Non-pigmented ciliary epithelial cell (primary cell): ENCODE measurements around the gene YPEL2.

Source experiments
- DNase-seq: peaks from one replicate; pipeline ENCODE4 v3.0.0-alpha.2; 2010; ENCODE audit warnings: low read depth

YPEL2 gene

DNA sequence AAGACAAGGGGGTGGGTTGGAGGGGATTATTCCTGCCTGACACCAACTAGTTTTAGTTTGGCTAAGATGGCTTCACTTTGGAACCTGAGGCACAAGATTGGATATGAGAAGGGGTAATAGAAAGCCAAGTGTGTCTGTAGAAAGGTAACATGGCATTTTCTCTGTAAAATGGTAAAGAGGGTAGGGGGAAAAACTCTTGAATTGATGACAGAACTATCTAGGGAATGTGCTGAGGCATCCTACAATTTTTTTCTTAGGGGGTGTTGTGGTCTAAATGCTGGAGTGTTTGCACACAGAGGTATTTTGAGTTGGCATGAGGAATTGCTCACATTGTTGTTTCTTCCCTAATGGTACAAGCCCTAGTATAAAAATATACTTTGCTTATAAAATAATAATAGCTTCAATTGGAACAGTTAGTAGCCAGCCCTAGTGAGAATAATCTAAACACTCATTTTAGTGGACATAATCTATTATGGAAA lies 25.8 kb downstream of the YPEL2 start:
- no peak for DNase-seq

DNA sequence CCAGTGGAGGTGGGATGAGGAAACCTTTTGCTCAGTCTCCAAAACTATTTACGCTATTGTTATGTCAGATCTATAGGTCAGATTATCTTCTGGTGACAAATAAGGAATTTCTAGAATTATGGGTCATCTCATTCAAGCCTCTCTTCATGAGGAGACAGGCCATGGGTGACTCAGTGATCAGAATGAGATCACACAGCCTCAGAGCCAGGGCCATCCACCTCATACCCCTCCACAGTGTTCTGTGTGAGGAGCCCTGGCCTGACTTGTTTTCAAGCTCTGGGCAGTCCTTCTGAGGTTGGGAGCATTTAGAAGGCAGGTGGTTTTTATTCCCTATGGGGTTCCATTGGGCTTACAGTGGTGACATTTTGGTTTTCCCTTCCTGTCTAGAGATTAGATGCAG lies 26.5 kb downstream of the YPEL2 start:
- DNase-seq, result peak; percentile 71

DNA sequence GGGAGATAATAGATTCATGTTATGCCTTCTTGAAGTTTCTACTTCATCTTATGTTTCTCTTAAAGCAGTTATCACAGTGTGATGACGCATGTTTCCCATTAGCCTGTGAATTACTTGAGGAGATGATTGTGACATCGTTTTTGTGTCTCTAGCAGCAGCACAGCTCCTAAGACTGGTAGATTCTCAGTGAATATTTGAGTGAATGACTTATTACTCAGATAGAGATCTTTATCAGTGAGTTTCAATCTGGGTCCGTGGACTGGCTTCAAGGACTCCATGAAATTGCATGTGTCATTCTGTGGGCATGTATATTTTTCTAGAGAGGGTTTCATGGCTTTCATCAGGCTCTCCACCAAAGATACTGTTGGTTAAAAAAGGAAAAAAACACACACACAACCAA lies 29.9 kb downstream of the YPEL2 start:
- DNase-seq, result peak; percentile 93

DNA sequence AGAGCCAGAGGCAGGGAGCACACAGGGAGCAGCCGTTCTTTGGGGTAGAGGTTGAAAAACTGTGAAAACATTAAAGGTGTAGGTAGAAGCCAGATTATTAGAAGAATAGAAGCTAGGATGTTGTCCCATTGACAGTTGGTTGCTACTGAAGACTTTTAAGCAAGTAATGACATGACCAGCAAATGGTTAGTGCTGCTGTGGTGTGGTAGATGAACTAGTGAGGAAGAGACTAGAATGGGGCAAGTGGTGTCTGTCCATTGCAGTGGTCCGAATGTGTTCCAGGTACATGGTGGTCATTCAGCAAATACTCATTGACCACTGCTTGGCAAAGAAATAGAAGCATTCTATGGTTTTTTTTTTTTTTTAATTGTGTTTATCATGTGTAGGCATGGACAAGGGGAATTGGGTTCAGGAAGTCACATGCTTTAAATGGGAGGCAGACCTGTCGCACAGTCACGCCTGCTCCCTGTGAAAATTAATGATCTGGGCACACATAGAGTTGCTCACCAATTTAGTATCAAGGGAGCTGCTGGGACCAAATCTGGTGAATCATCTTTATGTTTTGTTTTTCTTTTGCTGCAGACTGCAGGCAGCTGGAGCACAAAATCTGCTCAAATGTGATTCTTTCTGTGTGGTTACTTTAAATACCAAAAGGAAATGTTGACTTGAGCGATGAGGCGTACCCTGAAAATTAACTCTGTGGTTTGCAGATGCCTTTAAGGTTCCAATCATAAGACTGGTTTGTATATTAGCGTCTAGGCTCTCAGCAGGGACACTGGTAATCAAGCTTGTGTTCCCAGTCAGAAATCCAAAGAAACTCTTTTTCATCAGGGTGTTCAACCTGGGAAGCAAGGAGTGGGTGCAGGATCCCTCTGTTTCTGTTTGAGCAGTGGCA lies 30.7 kb downstream of the YPEL2 start:
- peak; percentile 85 for DNase-seq

DNA sequence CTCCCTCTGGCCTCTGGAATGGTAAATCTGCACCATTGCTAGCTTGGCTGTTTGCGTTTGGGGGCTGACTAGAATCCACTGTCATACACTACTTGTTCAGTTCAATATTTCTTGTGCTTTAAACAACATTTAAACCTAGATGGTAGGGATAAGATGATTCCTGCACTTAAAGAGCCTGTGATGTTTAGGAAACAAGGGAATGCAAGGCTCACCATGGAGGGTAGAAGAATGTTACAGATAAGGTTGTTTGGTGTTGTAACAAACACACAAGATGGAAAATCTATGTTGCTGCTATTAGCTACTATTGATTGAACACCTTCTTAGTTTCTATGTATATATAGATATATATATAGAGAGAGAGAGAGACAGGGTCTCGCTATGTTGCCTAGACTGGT lies 31.4 kb downstream of the YPEL2 start:
- no peak for DNase-seq

DNA sequence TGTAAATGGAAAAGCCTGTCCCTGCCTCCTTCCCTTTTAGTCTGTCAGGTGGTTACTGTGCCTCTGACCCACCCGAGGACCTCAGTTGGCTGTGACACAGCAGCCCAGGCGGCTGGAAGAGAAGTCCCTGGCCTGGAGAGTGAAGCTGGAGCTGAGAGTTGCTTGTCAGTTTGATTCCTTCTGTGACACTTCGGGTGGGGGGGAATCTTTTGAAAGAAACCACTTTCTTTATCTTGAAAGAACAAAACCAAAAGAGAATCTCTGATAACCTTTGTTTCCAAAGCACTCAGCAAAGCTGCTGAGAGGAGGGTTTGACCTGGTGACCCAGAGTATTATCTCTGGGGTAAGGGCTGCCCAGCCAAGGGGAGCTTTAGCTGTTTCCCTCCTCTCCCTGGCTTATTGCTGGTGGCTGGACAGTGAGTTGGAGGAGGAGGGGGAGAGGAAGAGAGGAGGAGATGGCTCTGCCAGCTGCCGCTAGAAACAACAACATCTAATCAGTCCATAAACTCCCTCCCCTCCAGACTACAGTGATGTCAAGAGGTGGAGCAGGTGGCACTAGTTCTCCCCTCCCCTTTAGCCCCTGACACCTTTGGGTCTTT lies 34.0 kb downstream of the YPEL2 start:
- DNase-seq, result no peak

DNA sequence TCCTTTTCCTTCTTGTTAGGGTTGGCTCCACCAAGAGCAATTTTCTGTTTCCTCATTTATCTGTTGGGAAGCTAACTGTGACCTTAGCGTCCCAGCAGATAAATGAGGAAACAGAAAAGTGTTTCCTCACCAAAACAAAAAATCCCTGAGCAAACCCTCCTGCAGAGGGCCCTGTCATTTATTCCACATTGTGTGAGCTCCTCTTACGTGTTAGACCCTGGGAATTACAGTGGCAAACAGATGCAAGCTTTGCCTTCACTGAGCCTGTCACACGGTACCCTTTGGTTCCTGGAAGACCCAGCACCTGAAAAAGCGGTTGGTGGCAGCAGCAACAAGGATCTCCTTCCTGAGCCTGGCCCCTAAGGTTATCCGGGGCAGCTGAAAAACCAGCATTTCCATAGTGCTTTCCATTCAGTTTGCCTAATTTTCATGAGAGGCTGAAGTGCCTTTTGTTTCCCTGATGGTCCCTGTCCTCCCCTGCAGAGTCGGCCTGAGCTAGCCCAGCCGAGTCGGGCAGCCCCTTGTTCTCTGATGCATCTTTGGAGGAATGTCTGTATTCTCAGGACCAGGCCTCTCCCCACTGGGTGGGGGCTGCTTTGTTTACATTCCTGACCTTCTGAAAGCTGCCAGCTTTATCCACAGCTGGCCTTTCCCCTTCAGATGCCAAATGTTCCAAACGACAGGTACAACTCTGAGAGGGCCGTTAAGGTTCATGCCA lies 34.7 kb downstream of the YPEL2 start:
- DNase-seq, result no peak

DNA sequence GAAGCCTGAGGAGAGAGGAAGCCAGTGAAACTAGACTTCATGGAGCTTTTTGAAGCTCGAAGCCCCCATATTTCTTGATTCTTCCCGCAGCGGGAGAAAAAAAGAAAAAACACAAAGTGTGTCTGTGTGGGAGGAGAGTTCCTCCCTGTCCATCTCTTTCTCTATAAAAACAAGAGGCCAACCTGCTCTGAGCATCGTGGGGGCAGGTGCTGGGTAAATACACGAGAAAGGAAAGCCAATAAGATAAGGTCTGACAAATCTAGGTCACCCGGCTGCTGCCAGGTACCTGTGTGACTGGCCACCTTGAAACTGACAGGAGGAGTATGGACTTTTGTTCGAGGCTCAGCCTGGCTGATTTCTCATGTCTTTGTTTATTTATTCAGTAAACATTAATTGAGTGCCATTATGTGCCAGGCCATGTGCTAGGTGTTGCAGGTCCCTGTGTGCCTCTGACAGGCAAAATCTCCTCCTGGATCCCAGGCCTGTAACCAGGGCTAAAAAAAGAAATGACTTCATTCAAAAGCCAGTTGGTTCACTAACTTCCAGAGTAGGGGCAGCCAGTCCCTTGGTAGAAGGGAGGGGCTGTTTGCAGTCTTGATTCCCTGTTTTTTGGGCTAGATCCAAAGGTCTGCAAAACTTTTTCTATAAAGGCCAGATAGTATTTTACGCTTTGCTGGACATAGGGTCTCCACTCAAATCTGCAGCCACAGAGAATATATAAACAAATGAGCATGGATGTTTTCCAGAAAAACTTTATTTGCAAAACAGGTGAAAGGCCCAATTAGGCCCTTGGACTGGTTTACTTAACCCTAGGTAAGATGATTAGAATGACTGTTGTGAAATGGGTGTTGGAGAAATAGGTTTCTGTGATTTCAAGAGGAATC lies 35.6 kb downstream of the YPEL2 start:
- DNase-seq, result peak; percentile 45

DNA sequence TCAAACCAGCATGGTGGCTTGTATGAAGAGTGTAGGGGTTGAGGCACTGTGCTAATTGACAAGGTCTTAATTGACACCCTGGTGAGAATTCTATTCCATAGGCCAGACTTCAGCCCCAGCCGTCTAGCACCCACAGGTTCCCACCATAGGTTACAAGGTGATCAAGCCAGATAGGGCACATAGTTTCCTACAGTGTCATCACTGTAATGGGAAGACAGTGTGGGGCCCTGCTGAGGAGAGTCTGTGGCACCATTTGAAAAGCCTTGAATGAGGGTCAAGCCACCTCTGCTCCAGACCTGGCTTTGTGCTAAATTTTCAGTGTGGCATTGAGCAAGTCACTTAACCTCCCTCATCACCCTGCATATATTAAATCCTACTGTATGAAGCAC lies 36.2 kb downstream of the YPEL2 start:
- DNase-seq, result no peak

DNA sequence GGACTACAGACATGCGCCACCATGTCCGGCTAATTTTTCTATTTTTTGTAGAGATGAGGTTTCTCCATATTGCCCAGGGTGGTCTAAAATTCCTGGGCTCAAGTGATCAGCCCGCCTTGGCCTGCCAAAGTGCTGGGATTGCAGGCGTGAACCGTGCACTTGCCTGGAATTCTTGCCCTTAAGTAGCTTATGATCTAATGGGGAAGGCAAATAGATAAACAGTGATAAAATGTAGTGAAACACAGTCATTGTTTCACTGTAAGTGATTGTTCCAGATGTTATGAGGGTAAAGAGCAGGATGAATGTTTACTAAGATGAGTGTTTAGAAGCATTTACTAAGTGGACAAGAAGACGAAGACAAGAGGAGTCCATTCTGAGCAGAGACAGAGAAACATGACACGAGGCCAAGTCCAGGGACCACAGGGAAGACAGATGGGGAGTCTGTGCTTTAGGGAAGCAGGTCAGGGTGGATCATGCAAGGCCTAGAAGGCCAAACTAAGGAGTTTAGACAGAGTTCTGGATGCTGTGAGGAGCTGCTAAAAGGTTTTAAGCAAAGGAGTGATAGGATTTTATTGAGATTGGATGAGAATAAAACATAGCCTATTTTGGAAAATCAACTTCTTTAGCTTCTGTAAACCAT lies 36.9 kb downstream of the YPEL2 start:
- DNase-seq, result no peak

DNA sequence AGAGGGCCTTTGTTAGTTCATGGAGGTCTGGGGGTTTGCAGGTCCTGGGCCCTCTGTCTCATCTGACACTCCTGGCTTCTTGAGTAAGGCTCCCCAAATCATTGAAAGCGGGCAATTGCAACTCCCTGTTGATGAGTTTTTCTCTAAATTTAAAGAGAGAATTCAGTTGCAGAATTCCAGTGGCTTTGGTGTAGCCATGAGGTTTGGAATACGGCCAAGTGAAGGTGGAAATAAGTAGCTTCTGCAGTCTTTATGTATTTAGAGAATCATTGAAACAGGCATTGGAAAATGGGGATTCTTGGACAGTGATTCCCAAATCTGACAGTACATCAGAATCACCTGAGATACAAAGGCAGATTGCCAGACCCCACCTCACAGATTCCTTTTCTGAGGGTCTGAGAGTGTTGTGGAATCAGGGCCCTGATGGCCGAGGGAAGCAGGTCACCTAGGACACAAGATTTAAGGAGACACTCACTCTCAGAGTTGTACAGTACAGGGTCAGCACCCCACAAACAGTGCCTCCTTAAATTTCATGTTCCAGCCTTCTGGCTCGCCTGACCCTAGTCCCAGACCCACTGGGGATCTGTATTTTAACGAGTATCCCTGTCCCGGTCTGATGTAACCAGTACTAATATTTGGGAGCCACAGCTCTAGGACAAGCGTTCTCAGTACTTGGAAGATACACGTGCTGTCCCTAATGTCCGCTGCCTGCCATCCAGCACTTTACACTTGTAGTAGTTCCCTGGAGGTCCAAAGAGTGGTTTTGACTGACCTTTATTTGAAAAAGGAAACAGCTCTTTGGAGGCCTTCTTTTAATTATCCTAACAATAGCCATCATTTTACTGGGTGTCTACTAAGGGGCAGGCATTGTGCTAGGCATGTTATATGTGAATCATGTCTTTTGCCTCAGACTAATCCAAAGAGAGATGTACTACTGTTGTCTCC lies 37.8 kb downstream of the YPEL2 start:
- peak; percentile 44 for DNase-seq

DNA sequence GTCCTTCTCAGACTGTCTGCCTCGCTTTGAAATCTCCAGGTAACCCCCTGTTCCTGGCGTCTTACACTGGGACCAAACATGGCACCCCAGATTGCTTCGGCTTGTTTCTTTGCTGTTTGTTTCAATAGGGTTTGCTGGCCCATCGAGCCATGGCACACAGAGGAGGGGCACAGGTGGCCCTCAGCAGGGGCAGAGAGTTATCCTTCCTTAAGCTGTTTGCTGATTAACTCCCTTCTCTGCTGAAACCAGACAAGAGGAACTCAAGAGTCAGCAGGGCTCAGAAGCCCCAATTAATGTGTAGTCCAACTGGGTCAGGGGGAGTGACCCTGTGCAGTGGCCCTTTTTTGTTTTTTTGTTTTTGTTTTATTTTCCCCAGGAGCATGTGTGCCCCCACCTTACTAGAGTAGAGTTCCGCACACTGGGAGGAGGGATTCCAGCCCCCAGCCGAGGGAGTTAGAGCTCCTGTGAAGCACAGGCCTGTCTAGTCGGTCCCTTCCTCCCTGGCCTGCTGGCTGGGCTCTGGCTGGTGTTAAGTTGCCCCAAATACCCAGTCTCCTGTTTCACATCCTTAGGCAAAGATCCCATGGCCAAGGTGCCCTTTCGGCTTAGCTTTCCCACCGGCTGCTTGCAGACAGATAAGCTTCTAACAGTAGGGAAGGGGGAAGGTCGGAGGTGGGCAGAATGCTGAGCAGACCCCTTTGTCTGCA lies 39.3 kb downstream of the YPEL2 start:
- no peak for DNase-seq

DNA sequence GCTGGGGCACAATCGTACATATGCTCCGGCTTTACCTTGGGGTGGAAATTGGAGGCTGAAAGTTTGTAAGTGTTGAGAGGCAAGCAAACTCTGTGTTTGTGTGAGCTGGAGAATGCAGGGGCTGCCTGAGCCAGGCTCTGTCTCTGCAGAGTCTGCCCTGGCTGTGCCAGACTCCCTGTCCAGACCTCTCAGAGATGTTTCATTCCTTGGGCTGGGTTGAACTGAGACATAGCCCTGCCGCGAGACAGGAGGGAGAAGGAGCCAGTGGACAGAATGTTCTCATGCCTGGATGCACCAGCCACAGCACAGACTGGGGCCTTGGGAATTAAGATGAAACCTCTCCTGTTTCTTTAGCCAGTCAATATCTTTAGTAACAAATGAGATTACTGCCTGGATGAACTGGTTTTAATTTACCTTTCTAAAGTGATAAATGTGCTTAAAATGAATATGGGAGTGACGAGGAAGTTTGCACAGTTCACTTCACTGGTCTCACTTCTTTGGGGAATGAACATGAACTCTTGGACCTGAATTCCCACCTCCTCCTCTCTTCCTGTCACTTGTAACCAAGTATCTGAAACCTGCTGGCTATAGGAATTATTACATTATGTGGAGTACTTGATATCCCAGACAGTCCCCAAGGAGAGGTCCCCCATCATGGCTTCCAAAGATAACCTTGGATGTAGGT lies 40.1 kb downstream of the YPEL2 start:
- no peak for DNase-seq

DNA sequence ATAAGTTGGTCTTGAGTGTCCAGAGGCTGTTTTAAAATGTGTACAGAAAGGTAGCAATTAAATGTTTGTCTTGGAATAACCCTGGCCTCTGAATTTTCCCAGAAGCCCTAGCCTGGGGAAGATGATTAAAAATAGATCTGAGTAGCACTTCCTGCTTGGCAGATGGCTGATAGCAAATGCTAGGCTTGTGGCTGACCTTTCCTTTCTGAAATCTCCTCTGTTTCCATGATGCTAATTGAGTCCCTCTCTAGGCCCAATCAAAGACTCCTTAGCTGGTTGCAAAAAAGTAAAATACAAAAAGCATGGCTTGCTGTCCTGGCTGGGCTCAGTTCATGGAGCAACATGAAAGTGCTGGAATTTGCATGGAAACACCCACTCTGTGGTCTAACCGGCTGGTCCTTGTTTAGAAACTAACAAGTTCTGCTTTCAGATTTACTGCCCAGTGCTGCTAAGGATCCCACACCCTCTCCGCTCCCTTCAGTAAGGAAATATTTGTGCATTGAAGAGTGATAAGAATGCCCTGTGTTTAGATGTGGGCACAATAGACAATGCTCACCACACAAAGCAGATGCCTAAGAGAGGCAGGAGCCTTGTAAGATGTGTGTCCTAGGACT lies 40.8 kb downstream of the YPEL2 start:
- peak; percentile 50 for DNase-seq

DNA sequence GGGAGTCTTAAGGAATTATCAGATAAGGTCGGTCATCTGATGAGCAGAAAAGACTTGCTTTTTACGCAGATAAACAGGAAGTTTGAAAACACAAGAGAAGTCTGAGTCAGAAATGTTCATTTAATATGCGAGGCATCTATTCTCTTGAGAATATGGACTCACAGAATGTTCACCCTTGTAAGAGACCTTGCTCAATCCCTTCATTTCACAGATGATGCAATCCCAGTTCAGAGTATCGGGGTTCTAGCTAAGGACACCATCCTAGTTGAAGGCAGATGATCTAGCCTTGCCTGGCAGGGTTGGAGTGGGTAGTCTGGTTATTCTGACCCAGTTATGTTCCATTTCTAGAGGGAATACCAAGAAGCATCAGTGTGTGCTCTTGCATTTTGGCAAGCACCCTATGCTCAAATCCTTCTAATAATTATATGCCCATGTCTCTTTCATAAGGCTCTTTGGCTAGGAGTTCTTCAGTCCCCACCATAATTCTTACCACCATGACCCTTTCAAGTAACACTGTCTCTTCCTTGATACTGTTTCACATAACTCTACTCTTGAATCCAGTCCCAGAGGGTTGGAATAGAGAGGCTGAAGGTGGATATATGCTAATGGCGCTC lies 42.5 kb downstream of the YPEL2 start:
- DNase-seq, result peak; percentile 55

DNA sequence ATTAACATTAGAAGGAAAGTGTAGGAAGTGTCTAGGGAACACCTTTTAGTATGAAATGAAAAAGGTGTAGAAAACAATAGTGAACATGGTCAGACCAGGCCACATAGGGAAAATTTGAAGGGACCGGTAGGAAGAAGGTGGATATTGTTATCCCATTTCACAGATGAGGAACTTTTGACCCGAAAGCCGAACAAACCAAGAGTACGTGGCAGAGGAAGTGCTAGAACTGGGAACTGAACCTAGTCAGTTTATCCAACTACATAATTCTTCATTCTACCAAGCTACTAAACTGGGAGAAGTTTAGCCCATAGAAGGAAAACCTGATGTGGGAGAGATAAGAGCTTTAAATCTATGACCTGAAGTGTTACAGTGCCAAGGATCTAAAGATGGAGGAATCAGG lies 43.2 kb downstream of the YPEL2 start:
- no peak for DNase-seq

DNA sequence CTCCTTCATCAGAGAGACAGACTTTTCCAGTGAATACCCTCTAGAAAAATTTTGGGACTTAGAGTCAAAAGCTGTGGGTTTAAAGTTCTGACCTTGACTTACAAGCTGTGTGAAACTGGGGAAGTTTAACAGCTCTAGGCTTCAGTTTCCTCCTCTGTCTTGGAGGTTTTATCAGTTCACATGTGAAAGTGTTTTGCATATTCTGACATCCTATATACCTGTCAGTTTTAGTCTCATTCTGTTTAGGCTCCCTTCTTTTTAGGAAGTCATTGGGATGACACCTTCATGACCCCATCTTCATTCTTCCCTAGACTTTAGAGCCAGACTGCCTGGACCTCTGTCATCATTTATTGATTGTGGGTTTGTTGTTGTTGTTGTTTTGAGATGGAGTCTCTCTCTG lies 44.4 kb downstream of the YPEL2 start:
- no peak for DNase-seq

DNA sequence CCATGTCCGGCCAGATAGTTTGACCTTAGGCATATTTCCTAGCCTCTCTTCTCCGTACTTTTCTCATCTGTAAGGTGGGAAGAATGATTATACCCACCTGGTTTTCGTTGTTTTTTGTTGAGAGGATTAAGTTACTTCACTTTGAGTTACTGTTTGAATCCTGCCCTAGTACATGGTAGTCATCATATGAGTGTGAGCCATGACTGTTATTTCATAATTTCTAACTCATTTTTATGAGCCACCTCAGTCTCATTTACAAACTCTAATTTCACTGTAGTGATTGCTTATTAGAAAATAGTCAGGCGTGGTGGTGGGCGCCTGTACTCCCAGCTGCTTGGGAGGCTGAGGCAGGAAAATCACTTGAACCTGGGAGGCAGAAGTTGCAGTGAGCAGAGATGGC lies 45.1 kb downstream of the YPEL2 start:
- DNase-seq, result no peak
